GM21786 (cell line): ENCODE data around the gene VPS45.

Source experiments
- ATAC-seq: cut with Tn5 transposase; IDR thresholded peaks from one replicate; pipeline ENCODE4 v1.9.1; 2021; ENCODE audit not compliant: unreplicated experiment

VPS45 gene

DNA sequence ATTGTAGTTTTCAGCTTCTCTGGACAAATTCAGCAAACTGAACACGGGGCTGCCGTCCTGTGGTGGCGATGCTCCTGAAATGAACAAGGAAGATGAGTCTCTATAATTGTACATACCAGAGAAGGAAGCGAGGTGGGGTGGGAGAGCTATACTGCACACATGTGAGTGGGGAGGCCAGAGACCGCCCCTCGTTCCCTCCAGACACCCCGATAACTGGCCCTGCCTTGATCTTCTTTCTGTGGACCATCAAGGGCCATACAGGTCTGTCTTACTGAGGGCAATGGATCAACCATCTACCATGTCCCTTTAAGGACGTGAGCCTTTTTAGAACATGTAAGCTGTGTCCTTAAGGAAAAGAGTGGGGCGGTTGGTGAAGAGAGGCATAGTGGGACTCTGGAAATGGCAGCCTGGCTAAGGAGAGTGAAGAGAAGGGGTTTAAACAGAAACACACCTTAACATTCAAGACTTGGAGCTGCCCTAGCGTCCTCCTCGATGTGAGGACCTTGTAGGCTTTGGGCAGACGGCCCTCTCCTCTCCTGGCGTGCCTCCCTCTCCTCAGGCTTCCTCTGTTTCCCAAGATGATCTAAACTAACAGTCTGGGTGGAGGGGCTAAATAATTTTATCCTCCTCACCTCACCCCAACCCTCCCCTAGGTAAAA, 88.0 kb downstream of the VPS45 start:
- ATAC-seq, result no peak

DNA sequence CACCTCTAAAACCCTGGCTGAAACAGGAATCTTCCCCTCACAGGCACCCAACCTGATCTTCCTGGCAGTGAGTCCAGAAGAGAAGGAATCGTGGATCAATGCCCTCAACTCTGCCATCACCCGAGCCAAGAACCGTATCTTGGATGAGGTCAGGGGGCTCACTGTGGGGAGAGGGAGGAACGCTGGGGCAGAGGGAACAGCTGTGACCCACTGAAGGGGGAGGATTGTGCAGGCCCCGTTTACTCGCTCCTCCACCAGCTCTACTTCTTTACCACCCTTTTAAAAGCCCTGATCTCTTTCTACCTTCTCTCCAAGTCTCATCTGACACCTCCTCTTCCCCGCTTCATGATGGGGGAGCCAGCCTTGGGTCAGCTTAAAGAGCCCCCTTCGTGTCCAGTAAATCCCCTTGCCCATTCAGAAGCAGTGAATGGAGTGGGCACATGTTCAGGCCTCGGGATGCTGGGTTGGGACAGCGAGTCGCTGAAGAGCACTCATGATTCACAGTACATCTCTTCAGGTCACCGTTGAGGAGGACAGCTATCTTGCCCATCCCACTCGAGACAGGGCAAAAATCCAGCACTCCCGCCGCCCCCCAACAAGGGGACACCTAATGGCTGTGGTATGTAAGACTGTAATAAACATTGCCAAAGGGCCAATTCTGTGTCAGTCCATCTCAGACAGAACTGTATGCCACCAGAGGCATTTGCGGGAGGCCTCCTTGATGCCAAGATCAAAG, 89.5 kb downstream of the VPS45 start:
- no peak for ATAC-seq

DNA sequence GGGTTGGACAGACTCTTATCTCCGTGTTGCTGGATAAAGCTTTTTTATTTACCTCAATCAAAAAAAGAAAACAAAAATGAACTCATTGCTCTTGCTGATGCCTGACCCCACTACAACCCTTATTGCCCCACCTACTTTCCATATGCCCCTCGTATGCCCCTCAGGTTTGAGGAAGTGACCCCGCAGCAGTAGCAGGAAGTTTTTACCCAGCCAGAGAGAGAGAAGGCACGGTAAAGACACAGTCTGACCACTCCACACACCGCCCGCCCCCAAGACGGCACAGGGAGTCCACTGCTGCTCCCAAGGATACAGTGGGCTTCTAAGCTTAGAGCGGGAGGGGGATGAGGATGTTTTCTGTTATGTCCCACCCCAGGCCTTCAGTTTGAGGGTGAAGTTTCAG, 92.0 kb downstream of the VPS45 start:
- ATAC-seq, result no peak

DNA sequence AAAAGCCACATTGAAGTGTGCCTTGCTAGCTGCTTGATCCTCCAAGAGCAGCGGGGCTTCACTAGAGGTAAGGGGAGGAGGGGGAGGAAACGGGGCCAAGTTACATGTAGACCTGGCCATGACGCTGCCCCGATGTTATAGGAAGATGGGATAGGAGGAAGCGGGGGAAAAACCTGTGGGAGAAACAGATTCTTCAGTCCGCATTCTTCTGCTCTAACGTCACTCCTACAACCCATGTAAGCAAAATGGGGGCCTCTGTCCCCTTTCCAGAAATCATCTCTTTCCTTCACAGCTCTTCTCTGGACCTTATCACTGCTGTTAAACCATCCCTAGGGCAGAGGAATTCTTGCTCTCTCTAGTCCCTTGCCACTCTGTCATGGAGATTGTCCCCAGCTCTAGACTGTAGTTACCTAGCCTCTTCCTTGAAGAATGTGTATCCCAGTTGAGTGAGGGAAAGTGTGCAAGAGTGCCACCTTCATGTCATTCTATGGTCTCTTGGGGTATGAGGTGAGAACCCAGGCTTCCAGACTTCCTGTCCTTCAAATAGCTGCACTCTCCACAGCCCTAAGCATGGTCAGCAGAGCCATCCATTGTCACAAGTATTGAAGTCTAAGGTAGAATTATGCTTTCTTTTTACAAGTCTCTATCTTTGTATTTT, 93.5 kb downstream of the VPS45 start:
- ATAC-seq, result no peak

DNA sequence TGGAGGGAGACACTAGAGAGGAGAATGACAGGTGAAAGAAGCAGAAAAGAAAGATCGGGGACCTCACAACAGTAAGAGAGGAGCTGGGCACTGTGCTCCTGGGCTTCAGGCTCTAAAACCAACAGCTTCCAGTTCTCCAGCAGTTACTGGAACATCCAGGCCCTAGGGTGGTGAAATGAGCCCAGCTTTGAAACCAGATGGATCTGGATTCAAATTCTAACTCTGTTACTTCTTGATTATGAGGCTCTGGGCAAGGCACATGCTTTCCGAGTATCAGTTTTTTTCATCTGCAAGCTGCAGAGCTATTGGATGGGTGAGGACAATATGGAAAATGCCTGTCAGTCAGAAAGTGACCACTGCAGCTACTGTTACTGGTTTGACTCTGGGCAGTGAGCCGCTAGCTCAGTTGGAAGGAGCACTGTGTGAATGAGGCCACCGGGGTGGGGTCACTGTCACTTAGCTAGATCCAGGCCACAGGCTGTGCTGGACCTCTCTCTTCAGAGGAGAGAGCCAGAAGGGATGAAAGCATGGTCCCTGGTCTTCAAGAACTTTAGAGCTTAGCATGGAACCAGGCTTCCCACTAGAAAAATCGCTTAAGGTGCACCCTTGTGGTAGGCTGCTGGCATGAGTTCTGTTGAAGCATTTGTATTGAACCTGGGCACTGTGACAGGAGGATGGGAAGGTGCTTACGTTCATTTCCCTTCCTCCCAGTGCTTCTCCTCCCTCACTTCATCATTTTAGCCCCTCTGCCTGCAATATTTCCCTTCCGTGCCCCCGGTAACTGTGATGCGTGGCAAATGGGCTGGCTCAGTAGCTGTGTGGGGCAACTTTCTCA, 94.4 kb downstream of the VPS45 start:
- ATAC-seq, result no peak

DNA sequence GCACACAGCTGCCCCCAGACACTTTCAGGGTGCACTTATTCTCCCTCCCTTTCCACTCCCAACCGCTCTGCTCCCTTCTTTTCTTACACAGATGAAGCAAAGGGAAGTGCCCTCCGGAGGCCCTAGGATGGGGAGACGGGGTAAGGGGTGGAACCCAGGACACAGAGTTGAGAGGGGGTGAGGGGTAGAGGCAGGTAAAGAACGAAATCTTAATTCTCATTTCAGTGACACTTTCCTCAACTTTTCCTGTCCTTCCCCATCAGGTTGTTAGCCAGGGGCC, 94.9 kb downstream of the VPS45 start:
- ATAC-seq, result no peak

DNA sequence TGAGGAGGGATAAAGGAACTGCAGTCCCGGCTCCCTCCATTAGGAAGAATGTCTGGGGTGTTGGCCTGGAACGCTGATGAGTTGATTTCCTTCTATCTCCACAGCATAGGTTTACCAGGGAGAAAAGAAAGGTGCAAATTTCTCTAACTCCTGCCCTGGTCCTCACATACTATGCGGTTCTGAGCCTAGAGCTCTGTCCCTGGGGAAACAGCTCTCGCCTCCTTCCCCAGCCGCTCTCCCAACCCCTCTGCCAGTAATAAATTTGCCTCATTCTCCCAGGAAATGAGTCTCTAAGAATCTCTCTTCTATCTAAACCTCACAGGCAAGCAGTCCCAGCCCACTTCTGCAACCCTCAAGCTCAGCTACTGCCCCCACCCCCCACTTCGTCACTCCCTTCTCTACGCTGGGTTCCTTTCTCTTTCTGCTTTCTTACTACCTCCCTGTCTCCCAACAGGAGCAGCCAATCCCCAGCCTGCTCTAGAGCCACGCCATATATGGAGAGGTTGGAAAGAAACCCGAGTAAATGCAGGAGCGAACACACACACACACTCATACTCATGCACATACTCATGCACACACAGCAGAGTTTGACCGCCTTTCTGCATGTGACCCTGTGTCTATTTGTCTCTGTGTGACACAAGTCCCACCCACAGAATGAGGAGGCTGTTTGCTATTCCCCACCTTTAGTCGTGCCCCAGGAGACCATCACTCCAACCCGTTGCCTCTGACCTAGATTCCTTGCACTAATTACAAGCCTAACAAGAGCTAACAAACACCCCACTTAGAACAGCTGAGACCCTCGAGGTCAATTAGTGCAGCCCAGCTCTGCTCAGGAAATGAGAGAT, 95.5 kb downstream of the VPS45 start:
- peak; percentile 35 for ATAC-seq

DNA sequence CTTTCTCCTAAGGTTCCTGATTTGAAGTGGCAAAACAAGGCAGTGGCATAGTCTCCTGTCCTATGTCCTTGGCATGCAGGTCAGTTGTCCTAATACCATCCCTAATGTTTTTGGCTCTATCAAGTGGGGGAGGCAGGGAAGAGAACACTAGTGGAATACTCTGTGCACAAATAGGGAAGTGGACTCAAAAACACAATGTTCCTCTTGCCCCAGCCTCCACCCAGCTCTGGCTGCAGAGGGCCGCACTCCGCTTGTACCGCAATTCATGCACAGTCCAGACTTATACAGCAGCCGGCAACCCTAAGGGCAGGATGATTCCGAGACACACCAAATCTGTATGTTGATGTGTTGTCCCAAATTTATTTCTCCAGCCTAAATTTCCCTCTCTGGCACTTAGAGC, 96.6 kb downstream of the VPS45 start:
- no peak for ATAC-seq

DNA sequence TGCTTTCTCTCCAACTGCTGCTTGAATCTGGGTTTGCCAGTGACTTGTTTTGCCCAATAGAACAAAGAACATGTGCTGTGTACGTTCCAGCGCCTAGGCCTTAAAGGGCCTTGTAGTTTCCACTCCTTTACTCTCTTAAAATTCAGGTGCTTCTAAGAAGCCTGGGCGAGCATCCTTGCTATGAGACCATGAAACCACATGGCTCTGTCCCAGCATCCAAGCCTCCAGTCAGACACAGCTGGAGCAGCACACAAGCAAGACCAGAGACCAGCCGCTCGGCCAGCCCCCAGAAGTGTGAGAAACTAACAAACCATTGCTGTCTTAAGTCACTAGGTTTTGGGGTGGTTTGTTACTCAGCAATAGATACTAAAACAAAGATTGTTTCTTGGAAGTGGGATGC, 97.2 kb downstream of the VPS45 start:
- ATAC-seq, result no peak

DNA sequence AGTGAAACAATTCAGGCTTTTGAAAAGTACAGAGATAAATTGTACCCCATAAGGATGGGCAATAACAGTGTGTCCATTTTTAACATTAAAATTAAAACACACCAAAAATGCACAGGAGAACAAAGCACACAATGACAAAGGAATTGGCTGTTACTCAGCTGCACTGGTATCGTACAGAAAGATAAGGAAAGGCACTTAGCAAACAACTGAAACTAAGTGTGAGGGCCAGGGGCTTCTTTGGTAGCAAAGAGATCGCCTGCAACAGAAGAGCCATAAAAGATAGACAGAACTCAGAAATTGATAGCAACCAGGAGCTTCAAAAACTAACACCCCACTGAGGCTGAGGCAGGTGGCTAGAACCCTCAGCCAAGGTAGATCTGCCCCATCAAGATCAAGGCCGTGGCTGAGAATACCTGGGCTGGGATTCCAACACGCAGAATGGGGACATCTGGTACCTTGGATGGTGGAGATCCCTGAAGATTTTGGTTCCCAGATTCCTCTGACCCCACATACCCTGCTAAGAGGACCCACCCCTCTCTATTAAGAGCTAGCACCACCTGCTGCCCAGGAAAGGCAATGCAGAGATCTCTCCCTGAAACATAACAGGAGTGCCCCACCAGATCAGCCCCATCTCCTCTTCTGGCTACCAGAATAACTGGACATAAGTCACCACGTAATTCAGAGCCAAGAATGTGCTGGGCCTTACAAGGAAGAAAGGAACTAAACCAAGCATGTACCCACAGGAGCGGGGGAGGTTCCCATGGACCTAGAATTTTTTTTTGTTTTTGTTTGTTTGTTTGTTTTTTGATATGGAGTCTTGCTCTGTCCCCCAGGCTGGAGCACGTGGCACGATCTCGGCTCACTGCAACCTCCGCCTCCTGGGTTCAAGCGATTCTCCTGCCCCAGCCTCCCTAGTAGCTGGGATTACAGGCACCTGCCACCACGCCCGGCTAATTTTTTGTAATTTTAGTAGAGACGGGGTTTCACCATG, 98.3 kb downstream of the VPS45 start:
- ATAC-seq, result no peak

DNA sequence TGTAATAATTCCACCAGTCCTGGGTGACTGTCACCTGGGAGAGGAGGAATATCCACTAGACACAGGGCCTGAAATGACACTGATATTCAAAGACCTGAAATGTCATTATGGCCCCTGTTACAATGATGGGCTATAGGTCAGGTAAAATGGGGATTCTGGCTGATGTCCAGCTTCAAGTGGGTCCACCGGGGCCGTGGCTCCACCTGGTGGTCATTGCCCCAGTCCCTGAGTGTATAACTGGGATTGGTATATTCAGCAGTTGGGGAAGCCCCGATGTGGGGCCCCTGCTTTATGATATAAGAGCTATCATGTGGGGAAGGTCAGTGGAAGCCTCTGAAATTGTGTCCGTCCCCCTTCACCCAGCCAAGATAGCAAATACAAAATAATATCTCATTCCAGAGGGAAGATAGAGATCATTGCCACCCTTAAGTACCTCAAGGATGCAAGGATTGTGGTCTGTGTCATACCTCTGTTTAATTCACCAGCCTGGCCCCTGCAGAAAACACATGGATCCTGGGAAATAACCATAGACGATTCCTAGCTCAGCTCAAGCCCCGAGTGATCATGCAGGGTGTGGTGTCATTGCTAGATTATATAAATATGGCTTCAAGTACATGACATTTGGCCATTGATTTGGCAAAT, 101.5 kb downstream of the VPS45 start:
- no peak for ATAC-seq

DNA sequence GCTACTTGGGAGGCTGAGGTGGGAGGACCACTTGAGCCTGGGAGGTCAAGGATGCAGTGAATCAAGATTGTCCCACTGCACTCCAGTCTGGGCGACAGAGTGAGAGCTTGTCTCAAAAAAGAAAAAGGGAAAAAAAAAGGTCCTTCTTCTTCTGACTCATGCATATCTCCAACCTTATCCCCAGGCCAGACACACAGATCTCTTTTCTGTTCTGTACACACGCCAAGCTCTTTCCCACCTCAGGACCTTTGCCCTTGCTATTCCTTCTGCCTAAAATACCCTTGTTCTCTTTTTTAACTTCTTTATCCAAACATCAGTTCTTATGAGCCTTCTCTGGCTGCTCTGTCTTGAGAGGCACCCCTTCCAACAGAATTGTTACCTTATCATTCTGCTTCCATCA, 104.2 kb downstream of the VPS45 start:
- ATAC-seq, result no peak

DNA sequence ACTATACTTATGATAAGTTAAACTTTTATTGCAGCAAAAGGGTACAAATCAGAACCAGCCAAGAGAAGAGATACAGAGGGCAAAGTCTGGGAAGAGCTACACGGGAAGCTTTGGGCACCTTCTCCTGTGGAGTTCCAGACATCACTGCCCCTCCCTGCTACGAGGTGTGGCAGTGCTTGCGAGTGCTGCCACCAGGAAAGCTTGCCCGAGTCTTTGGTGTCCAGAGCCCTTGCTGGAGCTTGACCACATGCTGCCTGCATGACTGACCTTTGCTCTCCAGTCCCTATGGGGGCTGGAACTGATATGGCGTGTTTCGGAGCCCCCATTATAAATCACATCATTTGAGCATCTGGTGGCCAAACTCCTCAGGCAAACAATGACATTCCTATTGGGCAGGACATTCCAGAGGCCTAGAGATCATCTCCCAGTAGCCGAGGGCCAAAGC, 105.6 kb downstream of the VPS45 start:
- no peak for ATAC-seq

DNA sequence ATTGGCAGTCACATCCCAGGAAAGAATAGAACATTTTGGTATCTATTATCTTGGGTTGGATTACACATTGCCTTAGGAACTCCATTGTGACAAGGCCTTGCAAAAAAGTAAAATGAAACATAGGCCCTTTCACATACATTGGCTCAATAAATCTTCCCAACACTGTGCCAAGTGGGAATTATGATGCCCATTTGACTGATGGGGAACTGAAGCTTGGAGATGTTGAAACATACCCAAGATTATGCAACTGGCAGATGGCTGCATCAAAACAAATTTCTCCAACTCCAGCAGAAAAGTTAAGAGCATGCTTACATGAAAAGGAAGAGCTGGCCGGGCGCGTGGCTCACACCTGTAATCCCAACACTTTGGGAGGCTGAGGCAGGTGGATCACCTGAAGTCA, 109.0 kb downstream of the VPS45 start:
- no peak for ATAC-seq

DNA sequence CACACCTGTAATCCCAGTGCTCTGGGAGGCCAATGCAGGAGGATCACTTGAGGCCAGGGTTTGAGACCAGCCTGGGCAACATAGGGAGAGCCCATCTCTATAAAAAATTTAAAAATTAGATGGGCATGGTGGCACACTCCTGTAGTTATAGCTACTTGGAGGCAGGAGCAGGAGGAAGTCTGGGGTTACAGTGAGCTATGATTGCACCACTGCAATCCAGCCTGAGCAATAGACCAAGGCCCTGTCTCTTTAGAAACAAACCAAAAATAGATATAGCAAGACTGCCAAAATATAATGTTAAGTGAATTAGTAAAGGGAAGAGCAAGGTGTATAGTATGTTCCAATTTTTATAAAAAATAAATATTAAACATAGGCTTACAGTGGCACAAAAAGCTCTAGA, 111.0 kb downstream of the VPS45 start:
- no peak for ATAC-seq

DNA sequence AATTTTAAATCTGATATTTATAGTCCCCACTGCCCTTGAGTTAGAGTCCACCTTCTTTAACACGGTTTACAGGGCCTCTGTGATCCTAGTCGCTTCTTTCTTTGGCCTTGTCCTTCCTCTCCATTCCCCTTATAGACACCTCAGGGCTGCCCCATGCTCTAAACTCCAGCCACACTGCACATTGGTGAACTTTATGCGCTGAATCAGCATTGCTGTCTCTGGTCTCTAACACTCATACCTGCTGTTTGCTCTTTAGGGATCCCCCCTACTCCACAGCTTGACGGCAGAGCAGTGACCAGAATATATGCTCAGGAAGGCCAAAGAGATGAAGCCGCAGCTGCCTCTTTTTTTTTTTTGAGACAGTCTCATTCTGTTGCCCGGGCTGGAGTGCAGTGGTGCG, 112.3 kb downstream of the VPS45 start:
- ATAC-seq, result no peak

DNA sequence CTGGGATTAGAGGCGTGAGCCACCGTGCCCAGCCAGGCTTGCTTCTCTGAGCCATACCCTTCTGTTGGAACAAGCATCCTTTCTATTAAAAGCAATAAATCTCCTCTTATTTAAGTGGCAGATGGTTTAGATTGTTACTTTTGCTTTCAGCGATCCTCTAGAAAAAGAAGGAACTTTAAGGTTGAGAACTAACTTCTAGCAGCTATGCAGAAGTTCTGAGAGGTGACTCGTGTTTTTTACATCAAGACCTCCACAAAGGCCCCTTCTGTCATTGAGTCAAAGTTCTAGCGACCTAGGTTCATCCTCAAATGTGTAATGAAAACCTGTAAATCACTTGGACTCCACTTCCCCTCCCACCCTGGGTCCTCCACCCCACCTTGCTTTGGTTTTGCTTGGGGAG, 112.9 kb downstream of the VPS45 start:
- no peak for ATAC-seq

DNA sequence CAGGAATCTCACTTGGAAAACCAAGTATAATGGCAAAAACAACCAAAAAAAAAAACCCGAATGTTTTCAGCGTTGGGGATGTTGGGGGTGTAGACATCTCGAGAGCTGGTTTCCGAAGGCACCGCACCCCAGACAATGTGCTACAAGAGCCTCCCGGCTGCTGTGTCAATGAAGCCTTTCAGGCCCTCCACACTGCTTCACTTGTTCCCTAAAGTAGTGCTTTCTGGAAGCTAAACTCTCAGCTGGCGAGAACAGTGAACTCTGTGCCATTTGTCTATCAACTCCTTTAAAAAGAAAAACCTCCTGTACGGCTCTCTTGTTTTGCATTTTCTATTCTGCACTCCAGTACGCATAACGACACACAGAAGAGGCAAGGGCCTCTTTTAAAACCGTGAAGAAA, 114.7 kb downstream of the VPS45 start:
- no peak for ATAC-seq

DNA sequence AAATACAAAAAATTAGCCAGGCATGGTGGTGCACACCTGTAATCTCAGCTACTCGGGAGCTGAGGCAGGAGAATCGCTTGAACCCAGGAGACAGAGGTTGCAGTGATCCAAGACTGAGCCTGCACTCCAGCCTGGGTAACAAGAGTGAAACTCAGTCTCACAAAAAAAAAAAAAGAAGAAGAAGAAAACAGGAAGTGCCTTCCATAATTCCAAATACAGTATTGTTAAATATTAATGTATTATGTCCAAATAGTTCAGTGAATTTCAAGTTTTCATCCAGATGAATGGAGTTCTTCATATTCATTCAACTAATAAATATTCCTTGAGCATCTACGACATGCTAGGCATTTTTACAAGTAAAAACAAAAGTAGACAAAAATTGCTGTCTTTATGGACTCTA, 115.5 kb downstream of the VPS45 start:
- ATAC-seq, result no peak
